GM18519 (cell line): ENCODE data around the gene OXT.

Source experiments
- ATAC-seq: cut with Tn5 transposase; IDR thresholded peaks from one replicate; pipeline ENCODE4 v1.9.1; 2021; ENCODE audit warnings: mild to moderate bottlenecking, moderate library complexity; ENCODE audit not compliant: unreplicated experiment, low FRiP score

Gene OXT

DNA sequence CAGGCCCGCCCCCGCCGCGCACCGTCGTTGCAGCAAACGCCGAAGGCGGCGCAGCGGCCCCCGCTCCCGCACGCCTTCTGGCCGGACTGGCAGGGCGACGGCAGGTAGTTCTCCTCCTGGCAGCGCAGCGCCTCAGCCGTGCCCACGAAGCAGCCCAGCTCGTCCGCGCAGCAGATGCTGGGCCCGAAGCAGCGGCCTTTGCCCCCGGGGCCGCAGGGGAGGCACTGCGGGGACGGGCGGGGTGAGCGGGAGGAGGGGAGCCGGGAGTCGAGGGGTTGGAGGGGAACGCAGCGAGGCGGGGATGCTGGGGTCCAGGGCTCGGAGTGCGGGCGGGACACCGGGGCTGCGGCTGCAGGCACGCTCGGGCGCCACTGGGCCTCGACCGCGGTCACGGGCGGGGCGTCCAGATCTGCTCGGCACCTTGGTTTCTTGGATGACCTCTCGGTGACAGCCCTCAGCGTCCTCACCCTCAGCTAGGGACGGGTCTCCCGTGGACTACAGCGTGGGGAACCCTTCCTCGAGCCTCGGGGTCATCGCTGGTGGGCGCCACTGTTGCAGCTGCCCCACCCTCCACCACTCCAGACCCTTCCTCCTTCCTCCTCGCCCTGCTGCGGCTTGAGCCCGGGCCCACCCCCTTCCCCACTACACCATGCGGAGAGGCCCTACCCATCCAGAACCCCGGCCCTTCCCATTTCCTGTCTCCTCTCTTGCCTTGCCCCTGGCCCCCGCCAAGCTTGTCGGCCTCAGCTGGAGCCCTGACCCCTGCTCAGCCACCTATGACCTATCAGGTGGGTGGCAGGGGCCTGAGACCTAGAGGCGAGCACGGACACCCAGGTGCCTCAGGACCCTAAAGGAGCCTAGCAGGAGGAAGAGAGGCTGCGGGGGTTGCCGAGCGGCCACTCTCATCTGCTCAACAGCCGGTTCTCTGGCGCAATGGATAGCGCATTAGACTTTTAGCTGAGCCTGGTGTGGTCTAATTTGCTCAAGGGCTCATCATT is 11.8 kb downstream of the OXT start:
- ATAC-seq: no peak

DNA sequence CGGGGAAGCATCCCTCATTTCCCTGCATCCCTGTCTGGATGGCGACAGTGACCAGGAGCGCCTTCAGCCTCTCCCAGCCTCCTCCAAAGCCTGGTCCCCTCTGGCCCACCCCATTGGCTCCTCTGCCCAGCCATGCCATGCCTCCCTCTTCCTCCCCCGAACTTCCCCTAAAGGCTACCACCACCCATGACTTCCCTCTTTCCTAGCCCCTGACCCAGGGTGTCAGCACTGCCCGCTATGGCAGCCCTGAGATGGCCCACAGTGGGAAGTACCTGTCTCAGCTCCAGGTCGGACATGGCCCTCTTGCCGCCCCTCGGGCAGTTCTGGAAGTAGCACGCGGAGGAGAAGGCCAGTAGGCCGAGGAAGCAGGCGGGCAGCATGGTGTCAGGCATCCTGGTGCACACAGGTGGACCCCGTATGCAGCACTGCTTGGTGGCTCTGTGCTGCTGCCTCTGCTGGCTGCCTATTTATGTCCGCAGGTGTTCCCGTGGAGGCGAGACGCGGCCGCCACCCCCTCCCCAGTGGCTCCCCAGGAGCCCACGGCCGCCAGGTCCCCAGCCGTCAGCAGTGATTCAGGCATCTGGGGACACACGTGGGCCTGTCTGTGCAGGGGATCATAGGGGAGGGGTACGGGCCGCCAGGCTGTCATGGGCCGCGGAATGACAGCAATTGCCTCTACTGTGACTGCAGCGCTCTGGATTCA is 13.0 kb downstream of the OXT start, which contains the start of gene AVP:
AVP (minus strand) TSS at position 442 of the 703 bp plus-strand sequence; CDS start at position 392, 50 bp downstream.
- ATAC-seq: no peak

DNA sequence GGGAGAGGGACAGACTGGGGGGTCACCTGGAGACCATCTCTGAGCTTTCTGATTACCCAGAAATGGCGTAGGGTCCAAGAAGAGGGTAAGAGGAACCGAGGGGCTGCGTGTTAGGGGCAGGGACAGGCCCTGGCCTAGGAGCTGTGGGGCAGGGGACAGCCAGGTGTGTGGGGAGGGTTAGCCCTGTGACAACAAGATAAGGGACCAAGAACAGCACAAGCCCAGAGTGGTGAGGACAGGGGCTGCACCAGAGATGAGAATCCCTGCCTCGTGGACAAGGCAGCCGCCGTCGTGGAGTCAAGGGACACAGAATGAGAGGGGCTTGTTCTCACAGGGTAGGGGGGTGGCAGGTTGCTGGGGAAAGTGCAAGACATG is 13.6 kb downstream of the OXT start:
- ATAC-seq: no peak

DNA sequence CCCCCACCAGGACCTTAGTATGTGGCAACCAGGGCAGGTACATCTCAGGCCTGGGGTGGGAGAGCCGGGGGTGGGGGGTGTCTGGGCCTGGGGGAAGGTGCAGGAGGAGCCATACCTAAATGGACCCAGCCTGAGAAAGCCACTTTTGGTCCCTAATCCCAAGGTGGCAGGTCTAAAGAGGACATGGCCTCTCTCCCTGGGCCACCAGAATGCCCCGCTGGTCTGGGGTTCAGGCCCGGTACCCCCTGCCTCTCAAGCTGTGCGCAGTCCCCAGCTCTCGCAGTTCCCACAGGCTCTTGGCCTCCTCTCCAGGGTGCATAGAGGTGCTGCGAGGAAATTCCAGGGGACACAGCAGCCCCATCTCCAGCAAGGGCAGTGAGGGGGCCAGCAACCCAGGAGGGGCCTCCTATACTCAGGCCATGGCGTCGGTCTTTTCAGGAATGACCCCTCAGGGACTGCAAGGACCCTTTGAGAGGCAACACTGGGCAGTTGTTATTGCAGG is 14.2 kb downstream of the OXT start:
- ATAC-seq: no peak

DNA sequence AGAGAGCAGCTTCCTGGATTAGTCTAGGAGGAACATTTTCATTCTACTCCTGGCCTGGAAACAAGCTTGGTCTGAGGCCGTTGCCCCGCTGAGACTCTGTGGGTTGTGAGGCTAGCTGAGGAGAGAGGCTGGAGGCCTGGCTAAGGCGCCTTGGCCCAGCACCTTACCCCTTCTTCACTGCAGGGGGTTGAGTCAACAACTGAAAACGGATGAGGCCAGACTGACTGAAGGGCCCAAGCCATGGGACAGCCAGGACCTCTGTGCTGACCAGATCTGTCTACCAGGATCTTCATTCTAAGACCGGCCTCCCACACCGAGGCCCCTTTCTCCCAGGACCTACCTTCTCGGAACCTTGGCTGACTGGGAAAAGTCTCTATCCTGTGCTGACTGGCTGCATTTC is 16.6 kb downstream of the OXT start:
- no peak for ATAC-seq

DNA sequence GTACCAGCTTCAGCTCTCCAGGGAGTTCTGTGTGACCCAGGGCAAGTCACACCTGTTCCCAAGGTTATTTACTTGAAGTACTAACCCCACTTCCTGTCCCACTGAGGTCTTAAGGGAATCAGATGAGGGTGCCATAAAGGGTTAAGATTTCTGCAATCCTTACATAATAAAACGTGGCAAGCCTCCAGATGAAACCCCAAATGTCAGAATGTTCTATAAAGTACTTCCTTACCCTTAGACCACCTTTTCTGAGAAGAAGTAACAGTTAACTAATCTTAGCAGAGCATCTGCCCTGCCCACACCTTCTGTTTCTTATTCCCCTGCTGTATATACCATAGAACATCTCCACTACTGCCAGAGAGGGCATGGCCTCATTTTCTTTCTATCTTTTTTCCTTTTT is 19.1 kb downstream of the OXT start:
- no peak for ATAC-seq

DNA sequence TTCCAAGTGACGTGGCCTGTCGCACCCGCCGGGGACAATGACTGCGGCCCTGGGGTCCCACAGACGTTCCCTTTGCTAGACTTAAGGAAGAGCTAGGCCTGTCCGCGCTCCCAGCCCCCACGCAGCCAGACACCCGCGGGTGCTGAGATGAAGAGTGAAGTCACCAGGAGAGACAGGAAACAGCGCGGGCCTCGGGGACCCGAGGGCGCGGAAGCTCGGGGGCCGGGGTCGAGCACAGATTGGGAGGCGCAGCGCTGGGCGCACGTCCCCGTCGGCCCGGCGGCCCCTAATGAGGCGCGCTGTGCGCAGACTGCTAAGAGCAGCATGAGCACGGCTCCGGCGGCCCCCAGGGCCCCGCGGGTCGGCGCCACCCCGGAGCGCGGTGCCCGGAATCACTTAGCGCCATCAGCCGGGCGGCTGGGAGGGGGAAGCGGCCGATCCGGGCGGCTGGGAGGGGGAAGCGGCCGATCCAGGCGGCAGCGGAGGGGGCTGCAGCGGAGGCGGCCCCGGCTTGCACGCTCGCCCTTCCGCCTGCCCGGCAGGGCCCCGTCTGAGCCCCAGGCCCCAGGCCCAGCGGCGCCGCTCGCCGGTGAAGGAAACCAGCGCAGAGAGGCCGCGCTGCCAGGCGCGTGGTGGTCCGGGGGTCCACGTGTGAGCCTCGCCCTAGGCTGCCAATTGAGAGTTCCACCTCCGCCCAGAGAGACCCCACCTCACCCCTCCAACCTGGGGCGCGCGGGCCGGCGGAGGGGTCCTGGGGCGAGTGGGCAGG is 21.4 kb downstream of the OXT start:
- no peak for ATAC-seq

DNA sequence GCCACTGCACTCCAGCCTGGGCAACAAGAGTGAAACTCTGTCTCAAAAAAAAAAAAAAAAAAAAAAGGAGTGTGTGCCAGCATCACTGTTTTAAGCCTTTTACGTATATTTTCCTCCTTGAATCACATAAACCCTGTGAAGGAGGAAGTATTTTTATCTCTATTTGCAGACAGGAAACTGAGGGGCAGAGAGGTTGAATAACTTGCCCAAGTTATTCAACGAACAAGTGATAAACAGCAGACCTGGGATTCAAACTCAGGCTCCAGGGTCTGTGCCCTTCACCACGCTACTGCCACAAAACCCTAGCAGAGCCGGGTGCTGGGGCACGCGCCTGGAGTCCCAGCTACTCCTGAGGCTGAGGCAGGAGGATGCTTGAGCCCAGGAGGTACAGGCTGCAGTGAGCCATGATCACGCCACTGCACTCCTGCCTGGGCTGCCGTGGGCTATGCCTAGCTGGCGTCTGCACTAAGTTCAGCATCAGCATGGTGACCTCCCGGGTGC is 22.5 kb downstream of the OXT start:
- ATAC-seq: no peak

DNA sequence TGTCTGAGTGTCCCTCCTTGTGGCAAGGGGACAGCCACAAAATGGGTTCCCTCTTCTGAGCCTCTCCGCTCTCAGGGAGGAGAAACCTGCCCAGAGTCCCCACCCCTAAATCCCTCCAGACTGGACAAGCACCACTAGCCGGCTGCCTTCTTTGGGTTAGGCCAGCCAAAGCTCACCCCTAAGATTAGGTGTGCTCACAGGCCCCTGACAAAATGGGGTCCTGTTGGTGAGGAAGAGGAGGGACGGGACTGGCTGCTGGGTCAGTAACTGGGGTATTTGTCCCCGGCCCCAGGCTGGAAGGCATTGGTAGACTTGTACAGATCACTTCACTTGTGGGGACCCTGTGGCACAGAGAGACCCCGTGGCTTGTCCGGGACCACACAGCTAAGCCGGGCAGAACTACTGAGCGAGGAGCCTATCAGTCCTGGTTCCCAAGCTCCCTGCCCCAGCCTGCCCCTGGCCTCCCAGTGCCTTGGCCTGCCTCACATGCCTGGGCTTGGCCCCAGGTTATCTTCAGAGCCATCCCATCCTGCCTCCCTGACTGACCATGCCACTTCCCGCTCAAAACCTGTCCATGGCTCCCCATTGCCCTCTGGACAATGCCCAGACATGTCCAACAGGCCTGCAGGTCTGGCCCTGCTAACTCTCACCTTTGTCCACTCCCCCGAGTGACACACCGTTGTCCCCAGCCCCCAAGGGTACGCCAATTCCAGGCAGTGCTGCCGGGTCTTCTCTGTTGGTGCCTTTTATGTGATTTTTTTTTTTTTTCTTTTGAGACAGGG is 23.6 kb downstream of the OXT start:
- no peak for ATAC-seq

DNA sequence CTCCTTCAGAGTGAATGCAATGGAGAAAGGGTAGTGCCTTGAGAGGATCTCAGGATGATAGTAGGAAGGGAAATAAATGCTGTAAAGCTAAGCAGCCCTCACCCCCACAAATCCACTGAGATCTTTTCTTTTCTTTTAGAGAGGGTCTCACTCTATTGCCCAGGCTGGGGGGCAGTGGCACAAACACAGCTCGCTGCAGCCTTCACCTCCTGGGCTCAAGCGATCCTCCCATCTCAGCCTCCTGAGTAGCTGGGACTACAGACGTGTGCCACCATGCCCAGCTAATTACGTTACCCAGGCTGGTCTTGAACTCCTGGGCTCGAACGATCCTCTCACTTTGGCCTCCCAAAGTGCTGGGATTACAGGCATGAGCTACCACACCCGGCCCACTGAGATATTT is 29.1 kb downstream of the OXT start:
- ATAC-seq: no peak

DNA sequence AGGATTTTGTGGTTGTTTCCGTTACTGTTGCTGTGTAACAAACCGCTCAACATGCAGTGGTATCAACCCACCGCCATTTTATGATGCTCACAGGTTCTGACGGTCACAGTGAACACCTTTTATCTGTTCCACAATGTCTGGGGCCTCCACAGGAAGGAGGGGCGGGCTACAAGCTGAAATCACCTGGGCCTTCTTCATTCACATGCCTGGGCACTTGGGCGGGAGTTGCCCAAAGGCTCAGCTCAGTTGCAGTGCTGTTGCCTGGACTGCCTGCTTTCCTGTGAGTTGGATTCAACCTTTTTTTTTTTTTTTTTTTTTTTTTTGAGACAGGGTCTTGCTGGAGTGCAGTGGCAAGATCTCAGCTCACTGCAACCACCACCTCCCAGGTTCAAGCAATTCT is 29.8 kb downstream of the OXT start:
- no peak for ATAC-seq

DNA sequence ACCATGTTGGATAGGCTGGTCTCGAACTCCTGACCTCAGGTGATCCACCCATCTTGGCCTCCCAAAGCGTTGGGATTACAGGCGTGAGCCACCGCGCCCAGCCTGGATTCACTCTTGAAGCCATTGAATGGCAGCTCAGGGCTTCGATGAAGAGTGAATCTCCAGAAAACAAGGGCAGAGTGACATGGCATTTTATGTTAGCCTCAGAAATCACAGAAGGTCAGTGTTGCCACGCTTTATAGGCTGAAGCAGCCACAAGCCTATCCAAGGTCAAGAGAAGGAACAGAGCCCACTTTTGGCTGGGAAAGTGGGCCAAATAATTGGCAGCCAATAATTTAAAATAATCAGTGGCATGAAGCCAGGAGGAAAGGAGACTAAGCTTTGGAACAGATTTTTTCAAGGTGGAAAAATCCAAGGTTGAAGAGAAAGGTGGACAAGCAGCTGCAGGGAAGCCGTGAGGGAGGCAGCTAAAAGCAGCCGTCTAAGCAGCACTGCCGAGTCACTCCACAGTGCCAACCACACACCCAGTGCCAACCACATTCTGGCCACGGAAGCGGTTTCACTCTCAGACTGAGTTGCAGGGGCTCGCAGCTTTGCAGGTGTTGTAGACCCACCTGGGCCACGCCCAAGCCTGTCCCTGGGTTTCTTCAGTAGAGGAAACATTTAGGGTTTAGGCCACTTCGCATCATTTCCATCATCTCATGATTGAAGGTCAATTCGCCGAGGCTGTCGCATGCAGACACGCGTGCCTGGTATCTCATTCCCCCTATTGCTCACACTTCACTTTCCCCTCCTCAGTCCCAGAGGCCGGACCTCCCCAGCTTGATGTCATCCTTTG is 30.5 kb downstream of the OXT start:
- ATAC-seq: no peak

DNA sequence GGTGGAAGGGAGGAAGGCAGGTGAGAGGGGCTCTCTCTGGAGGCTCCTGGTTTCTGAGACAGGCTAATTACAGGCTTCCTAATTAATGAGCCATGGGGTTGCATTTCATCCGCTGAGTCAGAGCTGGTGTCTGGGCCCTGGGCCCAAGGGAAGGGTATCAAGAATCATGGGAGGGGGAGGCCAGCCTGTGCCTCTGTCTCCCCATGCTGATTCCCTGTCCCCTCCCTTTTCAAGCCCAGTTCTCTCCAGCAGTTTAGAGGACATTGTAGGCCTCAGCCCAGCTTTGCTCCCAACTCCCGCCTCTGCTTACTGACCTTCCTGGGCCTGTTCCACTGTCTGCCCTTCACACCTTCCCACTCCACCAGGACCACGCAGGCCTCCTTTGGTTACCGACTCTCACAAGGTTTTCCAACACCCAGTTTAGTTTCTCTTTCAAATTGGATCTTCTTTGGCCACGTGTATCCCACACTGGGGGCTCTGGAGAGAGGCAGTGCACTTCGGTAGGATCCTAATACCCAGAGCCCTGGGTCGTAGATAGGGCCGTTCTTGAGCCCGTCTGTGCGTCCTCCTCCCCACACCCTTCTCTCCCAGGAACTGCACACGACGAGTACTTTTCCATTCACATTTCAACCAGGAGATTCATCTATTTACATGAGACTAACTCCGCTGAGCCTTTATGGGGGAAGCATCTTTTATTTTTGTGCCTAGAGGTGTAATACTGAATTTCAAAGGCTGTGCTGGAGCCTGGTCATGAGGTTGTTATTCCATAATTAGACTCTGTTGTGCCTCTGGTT is 31.4 kb downstream of the OXT start:
- no peak for ATAC-seq

DNA sequence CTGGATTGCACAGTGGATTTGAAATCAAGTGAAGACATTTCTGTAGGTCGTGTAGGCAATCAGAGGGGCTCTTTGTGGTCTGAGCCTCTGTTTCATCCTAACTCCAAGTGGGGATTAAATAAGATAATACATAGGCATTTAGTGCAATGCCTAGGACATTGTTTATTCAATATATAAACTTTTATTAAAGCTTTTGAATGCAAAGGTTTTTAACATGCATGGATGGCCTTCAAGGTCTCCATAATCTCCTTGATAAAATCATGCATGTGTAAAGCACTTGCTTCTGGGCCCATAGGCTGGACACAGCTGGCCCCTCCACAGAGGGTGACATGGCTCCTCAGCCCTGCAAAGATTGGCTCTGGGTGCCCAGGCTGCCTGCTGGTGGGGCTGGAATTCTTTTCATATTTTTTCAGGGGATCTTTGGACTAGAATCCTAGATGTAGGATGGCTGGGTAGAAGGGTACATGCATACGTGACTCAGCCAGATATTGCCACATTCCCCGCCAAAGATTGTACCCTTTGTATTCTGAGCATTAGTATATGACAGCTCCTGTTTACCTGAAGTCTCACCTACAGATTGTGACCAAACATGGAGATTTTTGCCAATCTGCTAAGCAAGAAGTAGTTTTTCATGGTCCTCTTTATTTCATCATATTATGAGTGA is 32.1 kb downstream of the OXT start:
- no peak for ATAC-seq

DNA sequence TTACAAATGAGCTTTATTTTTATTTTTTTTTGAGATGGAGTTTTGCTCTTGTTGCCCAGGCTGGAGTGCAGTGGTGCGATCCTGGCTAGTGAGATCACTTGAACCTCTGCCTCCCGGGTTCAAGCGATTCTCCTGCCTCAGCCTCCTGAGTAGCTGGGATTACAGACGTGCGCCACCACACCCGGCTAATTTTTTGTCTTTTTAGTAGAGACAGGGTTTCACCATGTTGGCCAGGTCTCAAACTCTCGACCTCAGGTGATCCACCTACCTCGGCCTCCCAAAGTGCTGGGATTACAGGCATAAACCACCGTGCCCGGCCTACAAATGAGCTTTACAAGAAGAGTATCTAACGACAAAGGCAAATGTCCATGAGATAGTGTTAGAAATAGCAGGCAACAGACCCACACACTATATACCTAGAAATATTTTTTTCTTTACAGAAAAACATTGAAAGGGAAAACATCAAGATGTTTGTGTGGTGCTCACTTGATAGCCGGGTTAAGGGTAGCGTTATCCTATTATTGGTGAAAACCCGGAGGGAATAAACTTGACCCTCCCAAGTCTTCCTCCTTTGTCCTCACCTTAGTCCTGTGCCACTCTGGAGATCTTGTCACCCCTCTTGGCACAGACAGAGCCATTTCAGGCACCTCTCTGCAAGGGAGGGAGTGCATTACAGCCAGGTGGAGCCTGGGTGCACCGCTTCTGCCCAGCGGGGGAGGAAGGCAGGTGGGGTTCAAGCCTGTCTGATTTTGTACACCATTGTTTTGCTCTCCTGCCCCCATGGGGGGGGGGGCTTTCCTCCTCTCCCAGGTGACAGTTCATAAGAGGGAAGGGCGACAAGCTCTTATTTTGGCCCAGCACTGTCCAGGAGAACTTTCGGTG is 34.1 kb downstream of the OXT start:
- no peak for ATAC-seq

DNA sequence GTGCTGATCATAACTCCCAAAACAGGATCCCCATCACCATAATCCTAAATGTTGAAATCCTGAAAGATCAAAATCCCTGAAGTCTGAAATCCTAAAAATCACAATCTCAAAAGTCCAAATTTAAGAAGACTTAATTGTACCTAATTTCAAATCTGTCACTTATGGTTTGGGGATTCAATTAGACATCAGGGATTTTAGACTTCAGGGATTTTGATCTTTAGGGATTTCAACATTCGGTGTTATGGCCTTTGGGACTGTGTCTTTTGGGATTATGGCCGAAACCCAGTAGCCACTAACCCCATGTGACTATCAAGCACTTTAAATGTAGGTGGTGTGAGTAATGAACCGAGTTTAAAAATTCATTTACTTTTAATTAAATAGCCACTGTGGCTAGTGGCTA is 34.8 kb downstream of the OXT start:
- ATAC-seq: no peak
